ENCODE data around the gene GOSR2. TPM values are rescaled to one million over a fixed set of nuclear protein-coding genes. Genes with fewer than 3 reads are reported as not detected.

GOSR2 gene
- polyA plus RNA-seq, 1 donor (not counting 4 experiments of a cell fraction or from before 2014, with no cell fraction given) = 48.6 TPM

DNA sequence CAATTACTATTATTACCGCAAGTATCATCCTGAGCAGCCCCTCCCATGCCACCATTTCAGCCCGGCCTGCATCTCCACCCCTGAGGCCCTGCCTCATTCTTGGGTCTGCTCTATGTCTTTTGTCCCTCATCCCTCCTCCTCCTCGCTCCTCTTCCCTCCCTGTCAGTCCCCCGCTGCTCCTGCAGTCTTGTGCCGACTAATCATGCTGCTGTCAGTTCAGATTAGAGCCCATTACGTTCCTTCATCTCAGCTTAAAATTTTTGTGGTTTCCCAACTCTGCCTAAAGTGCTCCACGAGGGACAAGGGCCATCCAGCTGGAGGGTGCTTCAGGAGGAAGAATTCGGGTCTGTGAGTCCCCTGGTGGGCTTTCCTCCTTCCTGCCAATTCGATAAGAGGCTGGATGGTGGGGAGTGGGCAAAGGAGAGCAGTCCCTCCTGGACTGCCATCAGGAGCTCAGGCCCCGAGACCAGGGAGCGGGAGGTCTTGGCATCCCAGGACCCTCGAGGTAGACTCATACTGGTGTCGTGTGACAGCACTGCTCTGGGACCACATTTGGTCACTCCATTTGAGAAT, 32.9 kb upstream of the GOSR2 start:
- DNase-seq (ENCODE audit: low read depth, low spot score) (no peak), FAIRE-seq (no peak)
- no peak overlapping the region for H3K9ac ChIP-seq (ENCODE audit: control insufficient read depth, extremely low read depth, insufficient read depth, low read length)
- dilution Hi-C loops (cut with MboI; ENCODE audit: extremely low pct_ligation_motif_present, low sequenced_read_pairs) = no loop called here
- no peak overlapping the region for H2AFZ ChIP-seq (ENCODE audit: control insufficient read depth, low read length)
- TF ChIP-seq EZH2 (IDR thresholded peaks at IDR 0.05; ENCODE audit: low read length) = no peak
- TF ChIP-seq, protein P1, sequence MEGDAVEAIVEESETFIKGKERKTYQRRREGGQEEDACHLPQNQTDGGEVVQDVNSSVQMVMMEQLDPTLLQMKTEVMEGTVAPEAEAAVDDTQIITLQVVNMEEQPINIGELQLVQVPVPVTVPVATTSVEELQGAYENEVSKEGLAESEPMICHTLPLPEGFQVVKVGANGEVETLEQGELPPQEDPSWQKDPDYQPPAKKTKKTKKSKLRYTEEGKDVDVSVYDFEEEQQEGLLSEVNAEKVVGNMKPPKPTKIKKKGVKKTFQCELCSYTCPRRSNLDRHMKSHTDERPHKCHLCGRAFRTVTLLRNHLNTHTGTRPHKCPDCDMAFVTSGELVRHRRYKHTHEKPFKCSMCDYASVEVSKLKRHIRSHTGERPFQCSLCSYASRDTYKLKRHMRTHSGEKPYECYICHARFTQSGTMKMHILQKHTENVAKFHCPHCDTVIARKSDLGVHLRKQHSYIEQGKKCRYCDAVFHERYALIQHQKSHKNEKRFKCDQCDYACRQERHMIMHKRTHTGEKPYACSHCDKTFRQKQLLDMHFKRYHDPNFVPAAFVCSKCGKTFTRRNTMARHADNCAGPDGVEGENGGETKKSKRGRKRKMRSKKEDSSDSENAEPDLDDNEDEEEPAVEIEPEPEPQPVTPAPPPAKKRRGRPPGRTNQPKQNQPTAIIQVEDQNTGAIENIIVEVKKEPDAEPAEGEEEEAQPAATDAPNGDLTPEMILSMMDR (optimal IDR thresholded peaks at IDR 0.05 in 1 of 3, IDR thresholded peaks at IDR 0.05 in 1 of 3, conservative IDR thresholded peaks at IDR 0.05 in 1 of 3; ENCODE audit: extremely low read depth in 1 of 3, insufficient read depth in 2 of 3, low read length in 3 of 3) = no peak
- peaks cover 22% of the 10 kb centered on the region for H3K27me3 ChIP-seq (ENCODE audit: control insufficient read depth, extremely low read depth, insufficient read depth, low read length)
- H3K4me2 ChIP-seq (ENCODE audit: control insufficient read depth, extremely low read depth, insufficient read depth, low read depth, low read length) = no peak overlapping the region
- no peak overlapping the region for H3K27ac ChIP-seq (ENCODE audit: control insufficient read depth, insufficient read depth, low read length)
- H3K36me3 ChIP-seq (ENCODE audit: control insufficient read depth in 2 of 2, extremely low read depth in 1 of 2, insufficient read depth in 2 of 2, low read length in 2 of 2) = no peaks in the 10 kb centered on the region
- no peaks in the 10 kb centered on the region for H3K9me1 ChIP-seq (ENCODE audit: control insufficient read depth, extremely low read depth, insufficient read depth, low read length)
- H4K20me1 ChIP-seq (ENCODE audit: control insufficient read depth, extremely low read depth, insufficient read depth, low read length) = no peaks in the 10 kb centered on the region
- no peak overlapping the region for H3K4me3 ChIP-seq (ENCODE audit: control insufficient read depth in 2 of 3, extremely low read depth in 1 of 3, insufficient read depth in 2 of 3, low read depth in 1 of 3, low read length in 3 of 3)
- H3K4me1 ChIP-seq (ENCODE audit: control insufficient read depth, extremely low read depth, insufficient read depth, low read length) = no peaks in the 10 kb centered on the region
- no peaks in the 10 kb centered on the region for H3K9me3 ChIP-seq (ENCODE audit: control insufficient read depth, low read depth, low read length)
- H3K79me2 ChIP-seq (ENCODE audit: control insufficient read depth, insufficient read depth, low read length) = no peaks in the 10 kb centered on the region

DNA sequence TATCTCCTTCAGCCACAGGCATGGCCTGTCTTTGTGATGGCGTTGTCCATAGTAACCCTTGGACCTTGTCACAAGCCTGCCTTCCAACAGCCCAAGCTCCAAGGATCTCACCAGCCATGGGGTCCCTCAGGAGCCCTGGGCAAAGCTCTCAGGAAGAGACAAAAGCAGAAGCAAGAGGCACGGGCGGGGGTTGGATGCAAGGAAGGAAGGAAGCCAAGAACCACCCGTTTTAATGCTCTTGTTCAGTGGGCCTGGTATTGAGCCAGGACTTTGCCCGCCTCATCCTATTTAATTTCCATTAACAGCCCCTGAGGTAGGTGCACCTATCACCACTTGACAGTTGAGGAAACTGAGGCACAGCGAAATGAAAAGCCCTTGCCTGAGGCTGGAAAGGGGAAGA, 32.3 kb upstream of the GOSR2 start:
- Histone ChIP-seq H3K27ac (ENCODE audit: control insufficient read depth, insufficient read depth, low read length) (no peak overlapping the region), H2AFZ (ENCODE audit: control insufficient read depth, low read length) (no peak overlapping the region), H3K79me2 (ENCODE audit: control insufficient read depth, insufficient read depth, low read length) (no peaks in the 10 kb centered on the region), H3K9me3 (ENCODE audit: control insufficient read depth, low read depth, low read length) (no peaks in the 10 kb centered on the region), H3K4me2 (ENCODE audit: control insufficient read depth, extremely low read depth, insufficient read depth, low read depth, low read length) (no peak overlapping the region), H3K27me3 (ENCODE audit: control insufficient read depth, extremely low read depth, insufficient read depth, low read length) (peaks cover 28% of the 10 kb centered on the region), H3K9me1 (ENCODE audit: control insufficient read depth, extremely low read depth, insufficient read depth, low read length) (no peaks in the 10 kb centered on the region), H3K9ac (ENCODE audit: control insufficient read depth, extremely low read depth, insufficient read depth, low read length) (no peak overlapping the region), H4K20me1 (ENCODE audit: control insufficient read depth, extremely low read depth, insufficient read depth, low read length) (no peaks in the 10 kb centered on the region), H3K4me1 (ENCODE audit: control insufficient read depth, extremely low read depth, insufficient read depth, low read length) (no peaks in the 10 kb centered on the region), H3K4me3 (ENCODE audit: control insufficient read depth in 2 of 3, extremely low read depth in 1 of 3, insufficient read depth in 2 of 3, low read depth in 1 of 3, low read length in 3 of 3) (no peak overlapping the region), H3K36me3 (ENCODE audit: control insufficient read depth in 2 of 2, extremely low read depth in 1 of 2, insufficient read depth in 2 of 2, low read length in 2 of 2) (no peaks in the 10 kb centered on the region)
- dilution Hi-C loops (cut with MboI; ENCODE audit: extremely low pct_ligation_motif_present, low sequenced_read_pairs) = no loop called here
- no peak for TF ChIP-seq EZH2 (IDR thresholded peaks at IDR 0.05; ENCODE audit: low read length)
- TF ChIP-seq, protein P1 (optimal IDR thresholded peaks at IDR 0.05 in 1 of 3, IDR thresholded peaks at IDR 0.05 in 1 of 3, conservative IDR thresholded peaks at IDR 0.05 in 1 of 3; ENCODE audit: extremely low read depth in 1 of 3, insufficient read depth in 2 of 3, low read length in 3 of 3) = no peak
- FAIRE-seq = no peak
- no peak for DNase-seq (ENCODE audit: low read depth, low spot score)

Measured in keratinocyte (primary cell).